ENCODE measurements around the gene DLGAP1.

DNA sequence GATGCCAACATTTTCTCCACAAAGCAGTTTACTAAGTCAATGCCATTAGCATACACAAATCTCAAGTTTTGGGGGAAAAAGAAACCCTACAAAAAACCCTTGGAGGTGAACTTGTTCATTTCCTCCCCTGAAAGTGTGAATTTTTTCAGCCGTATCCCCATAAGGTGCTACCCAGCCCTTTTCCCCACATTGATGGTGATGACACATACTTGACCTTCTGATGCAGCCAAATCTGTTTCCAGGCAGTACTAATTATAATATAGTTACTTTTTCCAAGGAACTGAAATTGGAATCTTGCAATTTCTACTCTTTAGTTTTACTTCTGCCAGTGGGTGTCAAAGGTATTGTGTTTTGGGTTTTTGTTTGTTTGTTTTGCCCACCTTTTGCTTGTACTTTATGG is 530.7 kb downstream of the DLGAP1 start:
- TF ChIP-seq, protein P1, sequence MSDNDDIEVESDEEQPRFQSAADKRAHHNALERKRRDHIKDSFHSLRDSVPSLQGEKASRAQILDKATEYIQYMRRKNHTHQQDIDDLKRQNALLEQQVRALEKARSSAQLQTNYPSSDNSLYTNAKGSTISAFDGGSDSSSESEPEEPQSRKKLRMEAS (IDR thresholded peaks at IDR 0.05): no peak
- TF ChIP-seq ZBTB42 (CRISPR knock-in tag; IDR thresholded peaks at IDR 0.05) (no peak), TAF1 (CRISPR knock-in tag; IDR thresholded peaks at IDR 0.05) (no peak), NBN (conservative IDR thresholded peaks at IDR 0.05) (no peak), EZH2 (conservative IDR thresholded peaks at IDR 0.05; ENCODE audit: low read depth, low read length) (no peak), TCF7L2 (IDR thresholded peaks at IDR 0.05; ENCODE audit: low read depth, low read length) (no peak), ZMAT3 (CRISPR knock-in tag; conservative IDR thresholded peaks at IDR 0.05) (no peak), ZSCAN30 (CRISPR knock-in tag; IDR thresholded peaks at IDR 0.05) (no peak)
- TF ChIP-seq, protein P2, sequence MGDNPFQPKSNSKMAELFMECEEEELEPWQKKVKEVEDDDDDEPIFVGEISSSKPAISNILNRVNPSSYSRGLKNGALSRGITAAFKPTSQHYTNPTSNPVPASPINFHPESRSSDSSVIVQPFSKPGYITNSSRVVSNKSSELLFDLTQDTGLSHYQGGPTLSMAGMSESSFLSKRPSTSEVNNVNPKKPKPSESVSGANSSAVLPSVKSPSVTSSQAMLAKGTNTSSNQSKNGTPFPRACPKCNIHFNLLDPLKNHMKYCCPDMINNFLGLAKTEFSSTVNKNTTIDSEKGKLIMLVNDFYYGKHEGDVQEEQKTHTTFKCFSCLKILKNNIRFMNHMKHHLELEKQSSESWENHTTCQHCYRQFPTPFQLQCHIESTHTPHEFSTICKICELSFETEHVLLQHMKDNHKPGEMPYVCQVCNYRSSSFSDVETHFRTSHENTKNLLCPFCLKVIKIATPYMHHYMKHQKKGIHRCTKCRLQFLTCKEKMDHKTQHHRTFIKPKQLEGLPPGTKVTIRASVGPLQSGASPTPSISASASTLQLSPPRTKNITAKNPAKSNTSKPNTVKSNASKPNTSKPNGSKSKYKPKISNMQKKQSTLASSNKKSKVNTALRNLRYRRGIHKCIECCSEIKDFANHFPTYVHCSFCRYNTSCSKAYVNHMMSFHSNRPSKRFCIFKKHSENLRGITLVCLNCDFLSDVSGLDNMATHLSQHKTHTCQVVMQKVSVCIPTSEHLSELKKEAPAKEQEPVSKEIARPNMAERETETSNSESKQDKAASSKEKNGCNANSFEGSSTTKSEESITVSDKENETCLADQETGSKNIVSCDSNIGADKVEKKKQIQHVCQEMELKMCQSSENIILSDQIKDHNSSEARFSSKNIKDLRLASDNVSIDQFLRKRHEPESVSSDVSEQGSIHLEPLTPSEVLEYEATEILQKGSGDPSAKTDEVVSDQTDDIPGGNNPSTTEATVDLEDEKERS (CRISPR knock-in tag; IDR thresholded peaks at IDR 0.05): no peak

All from HepG2 (cell line).